A549 (cell line): ENCODE data around the gene OBSCN.

Experiments used
- CBX8 ChIP-seq: fragments of 200-600 bp; sonication (generic); IDR thresholded peaks from 2 replicates; pipeline ENCODE4 v1.6.1; 2016
- CEBPB ChIP-seq, 2 experiments: fragments of >200 bp in 1 of 2; sonication (Bioruptor Twin) in 1 of 2; formaldehyde crosslinking in 1 of 2; IDR thresholded peaks; 2 replicates each; pipeline ENCODE4 v1.6.1; 2012 to 2016
- CTCF ChIP-seq: fragments of >200 bp; sonication (Bioruptor Twin); formaldehyde crosslinking; IDR thresholded peaks from 3 replicates; pipeline ENCODE4 v1.5.1; 2016
- ESRRA ChIP-seq: fragments of 150-350 bp; IDR thresholded peaks from 2 replicates; pipeline ENCODE4 v1.6.1; 2014; ENCODE audit warnings: mild to moderate bottlenecking, low read length, borderline replicate concordance
- HDAC2 ChIP-seq: fragments of 200-600 bp; sonication (generic); IDR thresholded peaks from 2 replicates; pipeline ENCODE4 v1.6.1; 2016
- KDM1A ChIP-seq: fragments of 200-600 bp; sonication (generic); IDR thresholded peaks from 2 replicates; pipeline ENCODE4 v1.6.1; 2016; ENCODE audit warnings: low read depth, mild to moderate bottlenecking
- MAFK ChIP-seq: fragments of 450-650 bp; IDR thresholded peaks from 2 replicates; pipeline ENCODE4 v1.6.1; 2014; ENCODE audit not compliant: partially characterized antibody
- MAX ChIP-seq: IDR thresholded peaks from 2 replicates; pipeline ENCODE4 v1.6.1; 2012
- PBX3 ChIP-seq: IDR thresholded peaks from 2 replicates; pipeline ENCODE4 v1.6.1; 2012
- POLR2A ChIP-seq: IDR thresholded peaks from 2 replicates; pipeline ENCODE4 v1.6.1; 2012; ENCODE audit warnings: mild to moderate bottlenecking, low read length
- RAD21 ChIP-seq, 2 experiments: fragments of >200 bp in 1 of 2; sonication (Bioruptor Twin) in 1 of 2; formaldehyde crosslinking in 1 of 2; IDR thresholded peaks in 1 of 2; conservative IDR thresholded peaks in 1 of 2; 2 replicates in 1 of 2; 3 replicates in 1 of 2; pipeline ENCODE4 v1.6.1; 2012 to 2018; ENCODE audit warnings: inconsistent platforms in 1 of 2
- SMC3 ChIP-seq: fragments of >200 bp; sonication (Bioruptor Twin); formaldehyde crosslinking; IDR thresholded peaks from 3 replicates; pipeline ENCODE4 v1.6.1; 2018; ENCODE audit warnings: inconsistent platforms
- USF2 ChIP-seq: fragments of 450-650 bp; IDR thresholded peaks from 2 replicates; pipeline ENCODE4 v1.6.1; 2014; ENCODE audit warnings: antibody characterized with exemption

- TF ChIP-seq CTCF (no peak), RAD21 (conservative IDR thresholded peaks at IDR 0.05 in 1 of 2, IDR thresholded peaks at IDR 0.05 in 1 of 2) (no peak), MAFK (no peak), MAX (no peak), SMC3 (no peak), CEBPB (IDR thresholded peaks at IDR 0.05) (no peak), CBX8 (no peak), PBX3 (no peak), HDAC2 (no peak), POLR2A (no peak), USF2 (no peak), ESRRA (no peak), KDM1A (no peak)
These were observed 205.6 kb downstream of the OBSCN start for GRCh38 chr1:228413241-228414010.
